Measurements from ENCODE around the gene ATP8B3.

The ATP8B3 gene

GRCh38 chr19:1754018-1754635, 57.9 kb downstream of the ATP8B3 start:
- TF ChIP-seq CTCF (IDR thresholded peaks at IDR 0.05; ENCODE audit: low read depth, low read length, missing control alignments) = no peak
- Histone ChIP-seq H3K4me3 (ENCODE audit: low read depth, low read length) (no peak overlapping the region), H3K27me3 (replicated peaks) (peaks cover 82% of the 10 kb centered on the region), H3K36me3 (replicated peaks) (no peaks in the 10 kb centered on the region), H3K27ac (no peak overlapping the region)
- DNase-seq = no peak
- in situ Hi-C loops (cut with HindIII; ENCODE audit: low pct_ligation_motif_present, low sequenced_read_pairs) = no loop called here

GRCh38 chr19:1752757-1753728, 59.0 kb downstream of the ATP8B3 start, which contains the start of gene ONECUT3:
TSS of gene ONECUT3 (plus strand) at chr19:1753506. CDS start at chr19:1753663, 157 bp downstream.
- H3K36me3 ChIP-seq (replicated peaks) = no peaks in the 10 kb centered on the region
- no peak within 1 kb of the TSS for H3K4me3 ChIP-seq (ENCODE audit: low read depth, low read length)
- in situ Hi-C loops (cut with HindIII; ENCODE audit: low pct_ligation_motif_present, low sequenced_read_pairs) = no loop called here
- no peak within 1 kb of the TSS for H3K27ac ChIP-seq
- TF ChIP-seq CTCF (IDR thresholded peaks at IDR 0.05; ENCODE audit: low read depth, low read length, missing control alignments) = no peak
- no peak for DNase-seq
- H3K27me3 ChIP-seq (replicated peaks) = peaks cover 86% of the 10 kb centered on the region

GRCh38 chr19:1752009-1752756, 59.9 kb downstream of the ATP8B3 start:
- H3K4me3 ChIP-seq (ENCODE audit: low read depth, low read length) = no peak overlapping the region
- no peak overlapping the region for H3K27ac ChIP-seq
- H3K36me3 ChIP-seq (replicated peaks) = no peaks in the 10 kb centered on the region
- in situ Hi-C loops (cut with HindIII; ENCODE audit: low pct_ligation_motif_present, low sequenced_read_pairs) = no loop called here
- peaks cover 81% of the 10 kb centered on the region for H3K27me3 ChIP-seq (replicated peaks)
- no peak for TF ChIP-seq CTCF (IDR thresholded peaks at IDR 0.05; ENCODE audit: low read depth, low read length, missing control alignments)
- no peak for DNase-seq

- no peaks in the 10 kb centered on the region for H3K36me3 ChIP-seq (replicated peaks)
- in situ Hi-C loops (cut with HindIII; ENCODE audit: low pct_ligation_motif_present, low sequenced_read_pairs) = no loop called here
- no peak overlapping the region for H3K27ac ChIP-seq
- peaks cover 80% of the 10 kb centered on the region for H3K27me3 ChIP-seq (replicated peaks)
- no peak overlapping the region for H3K4me3 ChIP-seq (ENCODE audit: low read depth, low read length)
- no peak for TF ChIP-seq CTCF (IDR thresholded peaks at IDR 0.05; ENCODE audit: low read depth, low read length, missing control alignments)
- no peak for DNase-seq
Measured at GRCh38 chr19:1751367-1752008, 60.6 kb downstream of the ATP8B3 start.

- in situ Hi-C loops (cut with HindIII; ENCODE audit: low pct_ligation_motif_present, low sequenced_read_pairs) = no loop called here
Measured at GRCh38 chr19:1750343-1751021, 61.6 kb downstream of the ATP8B3 start.

More at GRCh38 chr19:1750343-1751021, 61.6 kb downstream of the ATP8B3 start:
- H3K27ac ChIP-seq = no peak overlapping the region
- no peaks in the 10 kb centered on the region for H3K36me3 ChIP-seq (replicated peaks)
- no peak for DNase-seq
- H3K4me3 ChIP-seq (ENCODE audit: low read depth, low read length) = no peak overlapping the region
- TF ChIP-seq CTCF (IDR thresholded peaks at IDR 0.05; ENCODE audit: low read depth, low read length, missing control alignments) = no peak
- H3K27me3 ChIP-seq (replicated peaks) = peaks cover 73% of the 10 kb centered on the region

All from brain microvascular endothelial cell (primary cell).